Kidney tubule cell (primary cell): ENCODE results near the gene GRAMD2B.
"Not testable (repeated sequence)": the region's sequence is repeated elsewhere in the genome, so short reads cannot be mapped to it uniquely, and the experiment has no call there.

ENCODE experiments used
- DNase-seq: peaks from one replicate; pipeline ENCODE4 v3.0.0-alpha.2; 2018; ENCODE audit warnings: low spot score

GRAMD2B gene

GRCh38 chr5:126422994-126423788, at the start of gene GRAMD2B:
GRAMD2B (plus strand) TSS chr5:126423409; CDS start chr5:126423607, 198 bp downstream.
- DNase-seq = peak; percentile 92

GRCh38 chr5:126374109-126374416, 49.1 kb upstream of the GRAMD2B start:
- no peak for DNase-seq

- no peak for DNase-seq
Measured at GRCh38 chr5:126376443-126376842, 46.8 kb upstream of the GRAMD2B start.

DNA sequence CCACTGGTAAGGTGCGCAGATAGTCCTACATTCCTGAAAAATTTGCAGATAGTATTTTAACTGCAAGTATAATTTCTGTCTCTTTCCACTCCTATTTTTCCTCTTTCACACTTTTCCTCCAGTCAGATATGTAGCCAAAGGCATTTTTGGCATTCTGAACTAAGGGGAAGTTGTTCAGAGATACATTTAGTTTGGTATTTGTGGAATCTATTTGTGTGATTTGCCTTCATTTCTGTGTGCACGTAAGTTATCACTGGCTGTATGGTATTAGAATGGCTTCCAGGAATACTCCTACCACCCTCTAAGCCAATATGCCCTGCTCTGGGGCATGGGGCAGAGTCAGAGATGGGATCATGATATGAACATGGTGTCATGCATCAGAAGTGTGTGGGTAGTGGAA, 45.8 kb upstream of the GRAMD2B start:
- DNase-seq = no peak

- not testable (repeated sequence) for DNase-seq
Measured at GRCh38 chr5:126380316-126380715, 42.9 kb upstream of the GRAMD2B start.

DNA sequence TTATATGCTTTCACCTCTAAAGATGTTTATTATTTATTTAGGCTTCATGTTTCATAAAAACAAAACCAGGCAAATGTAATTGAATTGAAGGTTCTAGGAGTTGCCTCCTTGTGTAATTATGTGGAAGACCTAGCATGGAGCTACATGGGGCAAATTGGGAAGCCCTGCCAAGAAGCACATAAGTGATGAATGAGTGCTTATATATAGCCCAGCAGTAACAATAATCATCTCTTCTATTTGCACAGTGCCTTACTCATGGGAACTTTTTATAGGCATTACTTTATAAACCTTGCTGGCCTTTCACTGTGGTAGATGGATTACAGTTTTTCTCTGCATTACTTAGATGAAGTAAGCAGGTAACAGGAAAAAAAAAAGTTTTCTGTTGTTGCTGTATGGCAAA, 40.0 kb upstream of the GRAMD2B start:
- DNase-seq = peak; percentile 53

GRCh38 chr5:126383776-126384175, 39.4 kb upstream of the GRAMD2B start:
- no peak for DNase-seq

DNA sequence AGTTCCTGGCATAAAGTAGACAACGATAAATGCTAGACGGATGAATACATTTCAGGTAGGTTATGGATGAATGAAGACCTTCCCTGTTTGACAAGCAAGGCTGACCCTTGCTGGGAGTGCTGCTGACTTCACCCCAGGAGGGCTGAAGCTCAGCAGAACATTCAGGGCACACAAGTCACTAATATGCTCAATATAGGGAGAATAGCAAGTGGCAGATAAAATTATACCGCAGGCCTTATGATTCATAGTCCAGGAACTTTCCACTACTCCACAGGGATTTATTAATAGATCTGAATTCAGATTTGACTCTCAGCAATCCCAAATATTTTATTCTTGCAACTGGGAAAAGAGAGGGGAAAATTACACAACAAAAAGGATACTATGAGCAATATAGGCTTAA, 38.2 kb upstream of the GRAMD2B start:
- peak; percentile 97 for DNase-seq

DNA sequence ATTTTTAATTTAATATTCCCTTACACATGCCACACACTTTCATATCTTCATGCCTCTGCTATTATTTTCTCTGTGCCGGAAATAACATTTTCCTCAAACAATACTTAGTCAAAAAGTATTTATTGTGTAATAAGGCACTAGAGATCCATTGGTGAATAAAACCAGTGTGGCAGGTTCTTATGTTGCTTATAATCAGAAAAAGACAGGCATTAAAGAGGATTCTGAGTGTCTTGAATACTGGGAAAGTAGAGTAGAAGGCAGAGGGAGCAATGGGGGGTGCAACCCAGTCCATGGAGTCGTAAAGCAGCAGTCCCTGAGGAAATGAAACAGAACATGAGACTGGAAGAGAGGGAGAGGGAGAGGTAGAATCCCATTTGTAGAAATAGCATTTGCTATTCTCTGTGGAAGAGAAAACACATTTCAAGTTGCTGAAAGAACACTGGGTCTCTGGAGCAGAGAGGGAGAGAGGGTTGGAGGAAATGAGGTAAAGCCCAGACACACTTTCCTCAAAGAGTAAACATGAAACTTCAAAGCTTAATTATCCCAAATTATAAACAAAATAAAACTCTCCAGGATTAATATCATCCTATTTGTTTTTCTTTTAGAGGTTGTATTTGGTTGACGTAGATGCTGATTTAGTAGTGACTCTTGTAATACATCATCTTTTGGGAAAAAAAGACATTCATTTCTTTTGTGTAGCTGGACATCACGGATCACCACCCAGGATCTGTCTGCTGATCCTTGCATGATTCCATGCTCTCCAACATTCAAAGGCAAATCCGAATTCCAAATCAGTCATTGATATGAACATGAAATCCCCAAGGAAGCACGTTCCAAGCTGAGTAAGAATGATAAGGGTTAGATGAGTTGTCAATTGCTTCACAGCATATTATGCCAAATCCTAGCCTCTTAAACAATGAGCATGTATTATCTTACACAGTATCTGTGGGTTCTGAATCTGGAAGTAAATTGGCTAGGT, 37.4 kb upstream of the GRAMD2B start:
- no peak for DNase-seq

GRCh38 chr5:126389179-126389578, 34.0 kb upstream of the GRAMD2B start:
- DNase-seq = no peak

DNA sequence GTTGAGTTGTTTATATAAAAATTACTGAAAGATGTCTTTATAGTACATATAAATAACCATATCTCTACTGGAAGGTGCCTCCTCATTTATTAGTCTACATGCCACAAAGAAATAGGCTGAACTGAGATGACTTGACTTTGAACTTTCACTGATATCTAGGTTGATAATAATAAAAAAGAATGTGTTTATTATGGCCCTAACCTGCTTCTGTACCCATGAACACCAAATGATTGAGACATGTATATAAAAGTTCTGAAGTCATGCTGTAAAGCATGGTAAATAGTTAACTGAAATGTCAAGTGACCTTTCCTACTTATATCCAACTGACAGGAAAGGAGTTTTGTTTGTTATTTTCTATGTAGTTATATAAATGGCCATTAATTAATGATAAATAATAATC, 33.2 kb upstream of the GRAMD2B start:
- DNase-seq = no peak

GRCh38 chr5:126391386-126391785, 31.8 kb upstream of the GRAMD2B start:
- no peak for DNase-seq

GRCh38 chr5:126394211-126394788, 28.9 kb upstream of the GRAMD2B start:
- peak; percentile 60 for DNase-seq

- peak; percentile 79 for DNase-seq
Measured at GRCh38 chr5:126395198-126395597, 28.0 kb upstream of the GRAMD2B start.

DNA sequence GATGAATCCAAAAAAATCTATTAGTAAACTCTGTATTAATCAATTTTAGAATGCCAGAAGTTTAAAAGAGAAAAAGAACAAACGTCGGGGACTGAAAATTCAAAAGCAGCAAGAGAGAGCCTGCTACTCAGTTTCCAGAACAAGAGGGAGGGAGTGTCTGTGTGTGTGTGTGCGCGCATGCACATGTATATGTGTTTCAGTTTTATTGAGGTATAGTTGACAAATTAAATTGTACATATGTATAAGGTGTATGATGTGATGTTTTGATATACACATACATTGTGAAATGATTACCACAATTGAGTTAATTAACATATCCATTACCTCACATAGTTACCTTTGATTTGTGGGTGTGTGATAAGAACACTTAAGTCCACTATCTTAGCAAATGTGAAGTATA, 27.6 kb upstream of the GRAMD2B start:
- no peak for DNase-seq

- not testable (repeated sequence) for DNase-seq
Measured at GRCh38 chr5:126396721-126397120, 26.5 kb upstream of the GRAMD2B start.

- DNase-seq = no peak
Measured at GRCh38 chr5:126398791-126399190, 24.4 kb upstream of the GRAMD2B start.

DNA sequence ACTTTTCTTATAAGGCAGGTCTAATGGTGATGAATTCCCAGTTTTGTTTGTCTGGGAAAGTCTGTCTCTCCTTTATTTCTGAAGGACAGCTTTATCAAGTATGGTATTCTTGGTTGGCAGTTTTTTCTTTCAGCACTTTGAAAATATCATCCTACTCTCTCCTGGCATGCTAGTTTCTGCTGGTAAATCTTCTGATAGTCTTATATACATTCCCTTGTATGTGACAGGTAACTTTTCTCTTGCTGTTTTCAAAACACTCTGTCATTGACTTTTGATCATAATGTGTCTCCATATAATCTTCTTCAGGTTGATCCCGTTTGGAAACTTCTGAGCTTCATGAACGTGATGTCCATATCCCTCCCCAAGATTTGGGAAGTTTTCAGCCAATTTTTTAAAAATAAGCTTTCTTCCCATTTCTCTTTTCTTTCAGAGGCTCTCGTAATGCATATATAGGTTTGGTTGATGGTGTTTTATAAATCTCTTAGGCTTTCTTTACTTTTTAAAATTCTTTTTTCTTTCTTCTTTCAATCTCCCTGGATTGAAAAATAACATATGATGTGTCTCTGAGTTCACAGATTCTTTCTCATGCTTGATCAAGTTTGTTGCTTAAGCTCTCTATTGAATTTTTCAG, 22.5 kb upstream of the GRAMD2B start:
- no peak for DNase-seq

DNA sequence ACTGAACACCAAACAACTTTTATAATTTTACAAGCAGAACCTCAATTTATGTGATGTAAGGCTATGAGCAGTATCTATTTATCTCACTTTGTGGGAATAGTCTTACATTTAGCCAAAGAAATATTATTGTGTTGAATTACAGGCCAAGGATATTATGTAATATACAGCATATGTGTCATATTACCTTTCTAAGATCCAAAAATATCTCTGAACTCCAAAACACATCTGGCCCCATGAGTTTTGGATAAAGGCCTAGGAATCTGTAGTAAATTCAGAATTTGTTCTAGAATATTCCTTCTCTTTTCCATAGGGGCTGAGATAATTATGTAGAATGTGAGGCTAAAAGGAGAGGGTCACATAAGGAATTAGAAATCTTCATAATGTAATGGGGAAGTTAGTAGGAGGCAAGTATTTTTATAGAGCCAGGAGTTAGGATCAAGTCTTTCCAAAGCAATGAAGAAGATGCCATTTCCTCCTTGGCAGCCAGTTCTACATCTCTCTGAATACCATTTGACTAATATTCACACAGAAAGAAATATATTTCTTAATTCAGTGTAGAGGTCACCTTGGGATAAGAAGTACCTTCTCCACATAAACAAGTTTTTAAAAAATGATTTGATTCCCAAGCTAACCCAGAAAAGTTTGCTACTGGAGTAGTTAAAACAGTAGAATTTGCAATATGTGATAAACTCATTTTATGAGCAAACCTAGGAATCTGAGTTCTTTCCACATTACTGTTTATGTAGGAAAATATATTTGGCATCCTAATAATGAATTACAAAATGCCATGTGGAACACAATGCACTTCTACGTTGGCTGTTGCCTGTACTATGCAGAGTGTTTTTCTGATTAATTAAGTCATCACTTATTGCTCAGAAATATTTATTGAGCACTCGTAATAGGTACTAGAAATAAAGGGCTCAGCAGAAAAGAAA, 20.3 kb upstream of the GRAMD2B start:
- no peak for DNase-seq

GRCh38 chr5:126403876-126404275, 19.3 kb upstream of the GRAMD2B start:
- DNase-seq = no peak

GRCh38 chr5:126410623-126411022, 12.6 kb upstream of the GRAMD2B start:
- no peak for DNase-seq
